ENCODE data around the gene RYR2. TPM values are rescaled to one million over a fixed set of nuclear protein-coding genes. Genes with fewer than 3 reads are reported as not detected.

Gene RYR2
- total RNA-seq, 1 experiment from 2014 or later = 2.8 TPM

DNA sequence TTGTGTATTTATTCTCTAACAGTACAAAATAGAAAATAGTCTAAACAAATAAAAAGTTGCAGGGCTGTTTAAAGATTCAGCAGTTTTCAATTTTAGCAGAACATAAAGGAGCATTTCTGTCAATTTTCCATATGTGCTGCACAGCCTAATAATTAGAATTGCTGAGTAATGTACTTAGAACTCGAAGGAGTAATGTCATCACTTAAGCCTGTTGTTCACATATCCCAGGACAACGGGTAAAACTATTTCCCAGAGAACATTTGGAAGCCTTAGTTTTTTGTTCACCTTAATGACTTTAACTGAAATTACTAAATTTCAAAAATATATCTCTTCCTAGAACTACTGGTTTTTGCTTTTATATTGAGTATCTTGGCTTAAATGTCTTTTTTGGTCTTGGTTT is 767.1 kb downstream of the RYR2 start:
- Histone ChIP-seq H3K27ac (ENCODE audit: low read depth, low read length, poor library complexity, severe bottlenecking) (no peak overlapping the region), H3K4me1 (ENCODE audit: insufficient read depth, low read length, poor library complexity, severe bottlenecking) (no peaks in the 10 kb centered on the region), H3K4me3 (ENCODE audit: low read depth, low read length, poor library complexity, severe bottlenecking) (no peak overlapping the region), H3K9me3 (ENCODE audit: low read depth, low read length, poor library complexity, severe bottlenecking) (no peaks in the 10 kb centered on the region), H3K36me3 (ENCODE audit: insufficient read depth, low read length, poor library complexity, severe bottlenecking) (no peaks in the 10 kb centered on the region), H3K27me3 (replicated peaks; ENCODE audit: insufficient read depth, low read depth, low read length, poor library complexity) (no peaks in the 10 kb centered on the region)
- POLR2A ChIA-PET (ENCODE audit: low non-redundant PET) = no interaction called here
- intact Hi-C loops (cut with micrococcal nuclease; ENCODE audit: unreplicated experiment) = no loop called here
- BruUV-seq (replicated peaks) = no TSS peak
- no peak for DNase-seq (ENCODE audit: low spot score)
- CTCF ChIA-PET = no interaction called here
- no peak for TF ChIP-seq EZH2 (IDR thresholded peaks at IDR 0.05; ENCODE audit: borderline replicate concordance, low read depth, low read length, poor library complexity, severe bottlenecking)
- TF ChIP-seq, protein P1, sequence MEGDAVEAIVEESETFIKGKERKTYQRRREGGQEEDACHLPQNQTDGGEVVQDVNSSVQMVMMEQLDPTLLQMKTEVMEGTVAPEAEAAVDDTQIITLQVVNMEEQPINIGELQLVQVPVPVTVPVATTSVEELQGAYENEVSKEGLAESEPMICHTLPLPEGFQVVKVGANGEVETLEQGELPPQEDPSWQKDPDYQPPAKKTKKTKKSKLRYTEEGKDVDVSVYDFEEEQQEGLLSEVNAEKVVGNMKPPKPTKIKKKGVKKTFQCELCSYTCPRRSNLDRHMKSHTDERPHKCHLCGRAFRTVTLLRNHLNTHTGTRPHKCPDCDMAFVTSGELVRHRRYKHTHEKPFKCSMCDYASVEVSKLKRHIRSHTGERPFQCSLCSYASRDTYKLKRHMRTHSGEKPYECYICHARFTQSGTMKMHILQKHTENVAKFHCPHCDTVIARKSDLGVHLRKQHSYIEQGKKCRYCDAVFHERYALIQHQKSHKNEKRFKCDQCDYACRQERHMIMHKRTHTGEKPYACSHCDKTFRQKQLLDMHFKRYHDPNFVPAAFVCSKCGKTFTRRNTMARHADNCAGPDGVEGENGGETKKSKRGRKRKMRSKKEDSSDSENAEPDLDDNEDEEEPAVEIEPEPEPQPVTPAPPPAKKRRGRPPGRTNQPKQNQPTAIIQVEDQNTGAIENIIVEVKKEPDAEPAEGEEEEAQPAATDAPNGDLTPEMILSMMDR (conservative IDR thresholded peaks at IDR 0.05; ENCODE audit: low read depth, low read length) = no peak

DNA sequence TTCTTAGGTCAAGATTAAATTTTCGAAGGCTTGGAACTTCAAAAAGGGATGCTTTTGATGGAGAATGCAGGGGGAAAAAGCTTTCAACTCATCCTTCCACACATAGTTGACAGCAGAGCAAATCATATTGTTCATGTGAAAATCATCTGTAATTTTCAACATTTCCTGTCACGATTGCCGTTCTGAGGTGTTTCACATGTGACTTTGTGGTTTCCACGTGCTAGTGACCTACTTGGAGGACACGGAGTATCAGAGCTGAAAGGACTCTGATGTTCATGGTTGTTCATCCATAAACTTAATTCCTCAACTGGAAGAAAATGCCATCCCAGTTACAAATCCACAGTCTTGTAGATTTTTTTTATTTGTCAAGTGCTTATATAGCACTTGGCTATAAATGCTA is 769.6 kb downstream of the RYR2 start:
- no peaks in the 10 kb centered on the region for H3K27me3 ChIP-seq (replicated peaks; ENCODE audit: insufficient read depth, low read depth, low read length, poor library complexity)
- TF ChIP-seq, protein P1 (conservative IDR thresholded peaks at IDR 0.05; ENCODE audit: low read depth, low read length) = no peak
- no peak for TF ChIP-seq EZH2 (IDR thresholded peaks at IDR 0.05; ENCODE audit: borderline replicate concordance, low read depth, low read length, poor library complexity, severe bottlenecking)
- H3K9me3 ChIP-seq (ENCODE audit: low read depth, low read length, poor library complexity, severe bottlenecking) = no peaks in the 10 kb centered on the region
- ChIA-PET POLR2A (ENCODE audit: low non-redundant PET) (no interaction called here), CTCF (no interaction called here)
- no peaks in the 10 kb centered on the region for H3K36me3 ChIP-seq (ENCODE audit: insufficient read depth, low read length, poor library complexity, severe bottlenecking)
- intact Hi-C loops (cut with micrococcal nuclease; ENCODE audit: unreplicated experiment) = no loop called here
- no peak overlapping the region for H3K4me3 ChIP-seq (ENCODE audit: low read depth, low read length, poor library complexity, severe bottlenecking)
- H3K4me1 ChIP-seq (ENCODE audit: insufficient read depth, low read length, poor library complexity, severe bottlenecking) = no peaks in the 10 kb centered on the region
- BruUV-seq (replicated peaks) = no TSS peak
- no peak for DNase-seq (ENCODE audit: low spot score)
- H3K27ac ChIP-seq (ENCODE audit: low read depth, low read length, poor library complexity, severe bottlenecking) = no peak overlapping the region

DNA sequence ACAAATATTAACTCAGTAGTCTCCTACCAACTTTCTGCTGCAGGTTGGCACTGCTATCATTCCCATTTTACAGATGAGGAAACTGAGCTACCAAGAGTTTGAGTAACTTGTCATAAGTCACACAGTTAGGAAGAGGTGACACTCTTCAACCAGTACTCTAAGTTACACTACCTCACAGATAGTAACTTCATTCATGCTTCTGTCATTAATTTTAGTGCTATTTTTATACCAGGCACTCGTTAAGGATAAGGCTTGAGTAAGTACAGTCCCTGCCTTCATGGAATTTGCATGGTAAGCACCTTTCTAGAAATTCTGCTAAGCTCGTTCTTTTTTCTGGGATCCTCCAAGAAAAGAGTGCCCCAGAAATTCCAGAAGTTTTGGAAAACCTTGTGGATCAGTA is 770.1 kb downstream of the RYR2 start:
- no peak for DNase-seq (ENCODE audit: low spot score)
- H3K27ac ChIP-seq (ENCODE audit: low read depth, low read length, poor library complexity, severe bottlenecking) = no peak overlapping the region
- BruUV-seq (replicated peaks) = no TSS peak
- TF ChIP-seq EZH2 (IDR thresholded peaks at IDR 0.05; ENCODE audit: borderline replicate concordance, low read depth, low read length, poor library complexity, severe bottlenecking) = no peak
- TF ChIP-seq, protein P1 (conservative IDR thresholded peaks at IDR 0.05; ENCODE audit: low read depth, low read length) = no peak
- H3K4me1 ChIP-seq (ENCODE audit: insufficient read depth, low read length, poor library complexity, severe bottlenecking) = no peaks in the 10 kb centered on the region
- POLR2A ChIA-PET (ENCODE audit: low non-redundant PET) = no interaction called here
- intact Hi-C loops (cut with micrococcal nuclease; ENCODE audit: unreplicated experiment) = no loop called here
- H3K27me3 ChIP-seq (replicated peaks; ENCODE audit: insufficient read depth, low read depth, low read length, poor library complexity) = no peaks in the 10 kb centered on the region
- CTCF ChIA-PET = no interaction called here
- H3K4me3 ChIP-seq (ENCODE audit: low read depth, low read length, poor library complexity, severe bottlenecking) = no peak overlapping the region
- H3K9me3 ChIP-seq (ENCODE audit: low read depth, low read length, poor library complexity, severe bottlenecking) = no peaks in the 10 kb centered on the region
- H3K36me3 ChIP-seq (ENCODE audit: insufficient read depth, low read length, poor library complexity, severe bottlenecking) = no peaks in the 10 kb centered on the region

Data from A673 (cell line).